HG02885 (cell line): ENCODE measurements around the gene DENND4C.
"Not testable (repeated sequence)": the region's sequence is repeated elsewhere in the genome, so short reads cannot be mapped to it uniquely, and the experiment has no call there.

Experiments used
- ATAC-seq: cut with Tn5 transposase; IDR thresholded peaks from one replicate; pipeline ENCODE4 v1.9.1; 2021; ENCODE audit warnings: mild to moderate bottlenecking; ENCODE audit not compliant: unreplicated experiment, poor library complexity

The DENND4C gene

GRCh38 chr9:19223724-19224123 lies 6.8 kb upstream of the DENND4C start:
- no peak for ATAC-seq

- ATAC-seq = no peak
Observed at GRCh38 chr9:19224563-19224962, 5.9 kb upstream of the DENND4C start.

DNA sequence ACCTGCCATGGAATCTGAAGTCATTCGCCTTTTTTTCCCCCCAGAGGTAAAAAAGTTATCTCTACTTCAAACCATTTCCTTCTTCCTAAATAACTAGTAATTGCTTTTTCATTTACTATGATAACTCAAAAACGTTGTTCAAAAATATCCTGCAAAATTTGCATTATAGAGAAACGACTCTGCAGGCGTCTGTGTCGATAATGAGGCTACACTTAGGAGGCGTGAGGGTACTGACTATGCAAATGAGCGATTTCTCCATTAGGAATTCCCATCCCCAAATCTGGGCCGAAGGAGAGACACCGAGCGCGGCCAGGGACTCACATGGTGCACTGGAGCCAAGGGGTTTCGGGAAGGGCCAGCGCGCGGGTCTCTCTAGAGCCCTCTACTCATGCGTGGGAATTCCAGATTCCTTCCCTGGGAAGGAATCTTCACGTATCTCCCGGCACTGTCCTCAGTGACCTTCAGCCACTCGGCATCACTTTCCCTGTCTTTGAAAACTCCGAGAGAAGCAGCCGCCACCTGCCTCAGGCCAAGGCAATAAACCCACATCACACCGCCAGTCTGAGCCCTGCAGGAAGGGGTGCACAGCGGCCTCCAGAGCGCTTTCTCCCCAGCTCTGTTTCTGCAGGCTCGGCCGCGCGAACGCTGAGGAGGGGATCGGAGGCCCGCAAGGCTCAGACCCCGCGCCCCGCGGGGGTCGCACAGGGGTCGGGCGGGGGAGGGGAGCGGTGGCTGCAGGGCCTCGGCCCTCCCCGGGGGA lies 718 bp upstream of the DENND4C start:
- peak; percentile 61 for ATAC-seq

DNA sequence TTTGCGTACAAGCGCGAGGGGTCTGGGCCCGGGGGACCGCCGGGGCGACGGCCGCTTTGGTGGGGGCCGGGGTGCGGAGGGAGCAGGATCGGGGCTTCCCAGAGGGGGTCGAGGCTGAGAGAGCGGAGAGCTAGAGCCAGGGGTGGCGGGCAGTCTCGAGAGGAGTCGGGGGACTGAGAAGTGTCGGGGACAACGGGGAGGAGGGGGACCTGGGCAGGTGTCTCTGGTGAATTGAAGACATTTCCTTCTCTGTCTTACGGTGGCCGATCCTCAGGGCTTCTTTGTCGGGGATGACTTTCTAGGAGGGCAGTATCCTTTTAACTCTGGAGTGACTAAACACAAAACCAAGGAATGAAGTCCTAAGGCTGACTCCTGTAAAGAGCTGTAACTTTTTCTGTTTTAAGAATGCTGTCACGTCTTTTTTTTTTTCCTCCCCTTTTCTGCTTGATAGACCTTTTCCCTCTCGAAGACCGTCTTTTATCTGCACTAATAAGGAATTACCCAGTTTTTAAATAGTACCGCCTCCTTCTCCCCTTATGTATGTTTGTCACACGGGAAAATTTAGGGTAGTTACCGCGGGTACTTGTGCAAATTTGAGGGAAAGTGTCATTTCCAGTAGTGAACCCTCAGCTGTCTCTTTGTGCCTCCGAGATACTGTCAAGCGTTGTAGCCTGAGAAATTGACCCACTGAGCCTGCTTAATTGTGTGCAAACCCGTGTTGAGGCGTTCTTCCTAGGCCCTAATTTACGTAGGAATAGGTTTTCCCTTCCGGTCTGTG lies 822 bp downstream of the DENND4C start:
- ATAC-seq = no peak

- ATAC-seq = no peak
Observed at GRCh38 chr9:19231904-19232822, 1.7 kb downstream of the DENND4C start.

GRCh38 chr9:19232823-19233194 lies 2.3 kb downstream of the DENND4C start:
- peak; percentile 22 for ATAC-seq

DNA sequence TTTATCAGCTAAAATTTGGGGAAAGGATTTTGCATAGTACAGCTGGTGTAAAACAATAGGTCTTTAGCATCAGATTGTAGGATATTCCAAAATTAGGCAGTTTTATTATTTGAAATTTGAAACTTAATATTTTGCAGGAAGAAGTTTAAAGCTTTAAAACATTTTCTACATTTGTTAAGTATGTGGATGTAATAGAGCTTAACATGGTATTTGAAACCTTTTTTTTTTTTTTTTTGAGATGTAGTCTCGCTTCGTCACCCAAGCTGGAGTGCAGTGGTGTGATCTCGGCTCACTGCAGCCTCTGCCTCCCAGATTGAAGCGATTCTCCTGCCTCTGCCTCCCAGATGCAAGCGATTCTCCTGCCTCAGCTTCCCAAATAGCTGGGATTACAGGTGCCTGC lies 2.9 kb downstream of the DENND4C start:
- no peak for ATAC-seq

DNA sequence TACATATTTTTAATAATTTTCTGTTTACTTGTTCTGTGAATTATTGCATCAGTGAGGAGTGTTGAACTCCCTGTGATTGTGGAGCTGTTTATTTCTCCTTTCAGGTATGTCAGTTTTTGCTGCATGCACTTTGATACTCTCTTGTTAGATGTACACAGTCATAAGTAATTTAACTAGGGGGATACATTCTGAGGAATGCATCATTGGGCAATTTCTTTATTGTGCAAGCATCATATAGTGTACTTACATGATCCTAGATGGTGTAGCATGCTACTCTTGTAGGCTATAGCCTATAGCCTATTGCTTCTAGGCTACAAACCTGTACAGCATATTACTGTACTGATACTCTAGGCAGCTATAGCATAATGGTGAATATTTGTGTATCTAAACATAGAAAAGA lies 9.5 kb downstream of the DENND4C start:
- no peak for ATAC-seq

DNA sequence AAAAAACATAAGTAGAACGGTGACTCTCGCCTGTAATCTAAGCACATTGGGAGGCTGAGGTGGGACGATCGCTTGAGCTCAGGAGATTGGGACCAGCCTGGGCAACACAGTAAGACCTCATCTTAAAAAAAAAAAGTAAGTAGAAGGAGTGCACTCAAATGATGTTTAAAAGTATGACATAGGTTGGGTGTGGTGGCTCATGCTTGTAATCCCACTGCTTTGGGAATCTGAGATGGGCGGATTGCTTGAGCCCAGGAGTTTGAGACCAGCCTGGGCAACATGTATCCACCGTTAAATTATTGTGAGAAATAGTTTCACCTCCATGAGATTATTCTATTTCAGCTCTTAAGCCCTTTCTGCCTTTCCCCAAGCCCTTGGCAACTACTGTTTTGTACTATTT lies 11.2 kb downstream of the DENND4C start:
- no peak for ATAC-seq

DNA sequence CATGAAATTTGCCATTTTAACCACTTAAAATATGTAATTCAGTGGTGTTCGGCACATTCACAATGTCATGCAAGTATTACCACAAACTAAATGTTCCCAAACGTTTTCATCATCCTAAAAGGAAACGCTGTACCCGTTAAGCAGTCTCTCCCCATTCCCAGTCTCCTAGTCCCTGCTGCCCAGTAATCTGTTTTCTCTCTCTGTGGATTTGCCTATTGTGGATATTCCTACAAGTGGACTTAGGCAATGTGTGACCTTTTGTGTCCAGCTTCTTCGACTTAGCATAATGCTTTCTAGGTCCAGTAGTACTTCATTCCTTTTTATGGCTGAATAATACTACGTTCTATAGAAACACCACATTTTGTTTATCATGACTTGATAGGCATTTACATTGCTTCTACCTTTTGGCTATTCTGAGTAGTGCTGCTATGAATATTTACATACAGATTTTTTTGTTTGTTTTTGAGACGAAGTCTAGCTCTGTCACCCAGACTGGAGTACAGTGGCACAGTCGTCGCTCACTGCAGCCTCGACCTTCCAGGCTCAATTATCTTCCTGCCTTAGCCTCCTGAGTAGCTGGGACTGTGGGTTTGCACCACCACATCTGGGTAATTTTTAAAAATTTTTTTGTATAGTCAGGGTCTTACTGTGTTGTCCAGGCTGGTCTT lies 13.0 kb downstream of the DENND4C start:
- ATAC-seq = no peak

DNA sequence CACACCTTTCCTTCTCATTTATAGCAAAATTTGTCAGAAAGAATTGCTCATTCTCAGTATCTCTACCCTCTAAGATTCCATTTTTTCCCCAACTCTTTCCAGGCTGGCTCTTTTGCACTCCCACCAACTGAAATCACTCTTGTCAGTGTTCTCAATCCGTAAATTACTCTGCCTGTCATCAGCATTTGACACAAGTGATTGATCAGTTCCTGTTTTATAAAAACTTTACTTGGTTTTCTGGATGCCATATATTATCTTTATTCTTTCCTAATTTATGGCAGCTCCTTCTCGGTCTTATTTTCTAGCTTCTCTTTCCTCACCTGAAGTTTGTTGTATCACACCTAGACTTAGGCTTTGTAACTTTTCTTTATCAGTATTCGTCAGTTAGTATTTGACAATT lies 16.4 kb downstream of the DENND4C start:
- no peak for ATAC-seq

DNA sequence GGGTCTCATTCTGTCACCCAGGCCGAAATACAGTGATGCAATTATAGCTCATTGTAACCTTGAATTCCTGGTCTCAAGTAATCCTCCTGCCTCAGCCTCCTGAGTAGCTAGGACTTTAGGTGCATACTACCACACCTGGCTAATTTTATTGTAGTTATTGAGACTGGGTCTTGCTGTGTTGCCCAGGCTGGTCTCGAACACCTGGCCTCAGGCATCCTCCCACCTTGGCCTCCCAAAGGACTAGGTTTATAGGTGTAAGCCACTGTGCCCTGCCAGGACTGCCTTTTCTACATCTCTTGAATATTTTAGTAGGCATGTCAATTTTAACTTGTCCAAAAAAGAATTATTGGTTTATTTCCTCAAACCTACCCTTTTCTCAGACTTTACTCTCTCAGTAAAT lies 16.9 kb downstream of the DENND4C start:
- ATAC-seq = no peak

DNA sequence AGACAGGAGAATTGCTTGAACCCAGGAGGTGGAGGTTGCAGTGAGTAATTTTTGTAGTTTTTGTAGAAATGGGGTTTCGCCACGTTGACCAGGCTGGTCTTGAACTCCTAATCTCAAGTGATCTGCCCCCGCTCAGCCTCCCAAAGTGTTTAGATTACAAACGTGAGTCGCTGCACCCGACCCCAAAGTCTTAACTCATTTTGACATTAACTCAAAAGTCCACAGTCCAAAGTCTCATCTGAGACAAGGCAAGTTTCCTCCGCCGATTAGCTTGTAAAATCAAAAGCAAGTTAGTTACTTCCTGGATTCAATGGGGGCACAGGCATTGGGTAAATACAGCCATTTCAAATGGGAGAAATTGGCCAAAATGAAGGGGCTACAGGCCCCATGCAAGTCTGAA lies 19.9 kb downstream of the DENND4C start:
- ATAC-seq = not testable (repeated sequence)

DNA sequence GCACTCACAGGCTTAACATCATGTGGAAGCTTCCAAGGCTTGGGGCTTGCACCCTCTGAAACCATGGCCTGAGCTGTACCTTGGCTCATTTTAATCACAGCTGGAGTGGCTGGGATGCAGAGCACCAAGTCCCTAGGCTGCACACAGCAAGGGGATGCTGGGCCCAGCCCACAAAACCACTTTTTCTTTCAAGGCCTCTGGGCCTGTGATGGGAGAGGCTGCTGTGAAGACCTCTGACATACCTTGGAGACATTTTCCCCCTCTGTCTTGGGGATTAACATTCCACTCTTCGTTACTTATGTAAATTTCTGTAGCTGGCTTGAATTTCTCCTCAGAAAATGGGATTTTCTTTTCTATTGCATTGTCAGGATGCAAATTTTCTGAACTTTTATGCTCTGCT lies 20.7 kb downstream of the DENND4C start:
- not testable (repeated sequence) for ATAC-seq

DNA sequence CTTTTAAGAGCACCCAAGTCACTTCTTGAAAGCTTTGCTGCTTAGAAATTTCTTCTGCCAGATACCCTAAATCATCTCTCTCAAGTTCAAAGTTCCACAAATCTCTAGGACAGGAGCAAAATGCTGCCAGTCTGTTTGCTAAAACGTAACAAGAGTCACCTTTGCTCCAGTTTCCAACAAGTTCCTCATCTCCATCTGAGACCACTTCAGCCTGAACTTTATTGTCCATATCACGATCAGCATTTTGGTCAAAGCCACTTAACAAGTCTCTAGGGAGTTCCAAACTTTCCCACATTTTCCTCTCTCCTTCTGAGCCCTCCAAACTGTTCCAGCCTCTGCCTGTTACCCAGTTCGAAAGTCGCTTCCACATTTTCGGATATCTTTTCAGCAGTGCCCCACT lies 21.1 kb downstream of the DENND4C start:
- not testable (repeated sequence) for ATAC-seq

DNA sequence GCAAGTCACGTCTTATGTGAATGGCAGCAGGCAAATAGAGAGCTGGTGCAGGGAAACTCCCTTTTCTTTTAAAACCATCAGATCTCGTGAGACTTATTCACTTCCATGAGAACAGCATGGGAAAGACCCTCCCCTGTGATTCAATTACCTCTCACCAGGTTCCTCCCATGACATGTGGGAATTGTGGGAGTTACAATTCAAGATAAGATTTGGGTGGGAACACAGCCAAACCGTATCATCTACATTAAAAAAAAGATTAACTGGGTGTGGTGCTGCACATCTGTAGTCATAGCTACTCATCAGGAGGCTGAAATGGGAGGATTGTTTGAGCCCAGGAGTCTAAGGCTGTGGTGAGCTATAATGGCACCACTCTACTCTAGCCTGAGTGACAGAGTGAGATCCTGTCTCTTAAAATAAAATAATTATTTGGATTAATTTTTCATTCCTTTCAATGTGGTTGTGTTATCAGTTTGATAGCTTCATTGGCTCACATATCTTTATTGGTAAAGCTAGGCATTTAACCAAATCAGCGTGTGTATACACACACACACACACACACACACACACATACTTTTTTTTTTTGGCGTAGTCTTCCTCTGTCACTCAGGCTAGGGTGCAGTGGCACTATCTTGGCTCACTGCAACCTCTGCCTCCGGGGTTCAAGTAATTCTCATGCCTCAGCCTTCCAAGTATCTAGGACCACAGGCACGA lies 21.8 kb downstream of the DENND4C start:
- ATAC-seq = no peak

- no peak for ATAC-seq
Observed at GRCh38 chr9:19252885-19253219, 22.4 kb downstream of the DENND4C start.

DNA sequence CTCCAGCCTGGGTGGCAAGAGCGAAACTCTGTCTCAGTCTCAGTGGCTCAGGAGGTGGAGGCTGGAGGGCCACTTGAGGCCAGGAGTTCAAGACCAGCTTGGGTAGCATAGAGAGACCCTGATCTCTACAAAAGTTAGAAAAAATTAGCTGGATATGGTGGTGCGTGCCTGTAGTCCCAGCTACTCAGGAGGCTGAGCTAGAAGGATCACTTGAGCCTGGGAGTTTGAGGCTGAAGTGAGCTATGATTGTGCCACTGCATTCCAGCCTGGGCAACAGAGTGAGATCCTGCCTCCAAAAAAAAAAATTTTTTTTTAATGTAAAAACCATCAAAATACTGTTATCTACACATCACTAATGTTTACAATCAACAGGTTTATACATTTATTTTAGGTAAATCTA lies 24.6 kb downstream of the DENND4C start:
- ATAC-seq = no peak

- no peak for ATAC-seq
Observed at GRCh38 chr9:19255821-19256220, 25.3 kb downstream of the DENND4C start.
